Measurements from ENCODE around the gene RAMACL.

DNA sequence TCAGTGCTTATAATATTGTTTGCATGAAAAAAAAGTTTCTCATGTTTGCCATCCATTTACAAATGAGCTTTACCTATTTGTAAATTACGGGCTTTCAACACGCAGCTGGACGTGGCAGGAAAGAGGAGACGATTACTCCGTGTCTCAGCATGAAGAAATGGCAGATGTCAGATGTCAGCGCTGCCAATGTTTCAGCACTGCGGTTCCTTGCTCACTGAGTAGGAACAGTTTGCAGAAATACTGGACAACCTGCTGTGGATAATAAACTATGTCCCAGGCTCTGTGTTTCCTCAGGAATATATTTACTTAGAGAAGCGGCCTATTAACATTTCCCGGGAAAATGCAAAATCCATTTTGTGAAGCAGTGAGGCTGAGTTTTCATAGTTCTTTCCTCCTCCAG is 22.7 kb downstream of the RAMACL start:
- TF ChIP-seq, protein P1, sequence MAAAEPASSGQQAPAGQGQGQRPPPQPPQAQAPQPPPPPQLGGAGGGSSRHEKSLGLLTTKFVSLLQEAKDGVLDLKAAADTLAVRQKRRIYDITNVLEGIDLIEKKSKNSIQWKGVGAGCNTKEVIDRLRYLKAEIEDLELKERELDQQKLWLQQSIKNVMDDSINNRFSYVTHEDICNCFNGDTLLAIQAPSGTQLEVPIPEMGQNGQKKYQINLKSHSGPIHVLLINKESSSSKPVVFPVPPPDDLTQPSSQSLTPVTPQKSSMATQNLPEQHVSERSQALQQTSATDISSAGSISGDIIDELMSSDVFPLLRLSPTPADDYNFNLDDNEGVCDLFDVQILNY (CRISPR knock-in tag; conservative IDR thresholded peaks at IDR 0.05) = no peak
- TF ChIP-seq POLR2A (IDR thresholded peaks at IDR 0.05; ENCODE audit: insufficient read depth in 1 of 2, low read depth in 2 of 2, low read length in 2 of 2) (no peak), FOXA3 (CRISPR knock-in tag; IDR thresholded peaks at IDR 0.05) (no peak), ETV5 (CRISPR knock-in tag; IDR thresholded peaks at IDR 0.05; ENCODE audit: borderline replicate concordance) (no peak), SRY (CRISPR knock-in tag; IDR thresholded peaks at IDR 0.05) (no peak), ZNF546 (CRISPR knock-in tag; conservative IDR thresholded peaks at IDR 0.05) (no peak), RFX5 (IDR thresholded peaks at IDR 0.05; ENCODE audit: low read depth, low read length) (no peak), ARNT2 (CRISPR knock-in tag; IDR thresholded peaks at IDR 0.05; ENCODE audit: low read depth) (no peak), ZMYM4 (CRISPR knock-in tag; IDR thresholded peaks at IDR 0.05) (no peak), MYC (CRISPR knock-in tag; IDR thresholded peaks at IDR 0.05; ENCODE audit: borderline replicate concordance) (no peak), EP300 (IDR thresholded peaks at IDR 0.05; ENCODE audit: low read depth in 2 of 2, low read length in 2 of 2) (no peak), EP300 (CRISPR knock-in tag; IDR thresholded peaks at IDR 0.05; ENCODE audit: borderline replicate concordance) (no peak)
- TF ChIP-seq, protein P2, sequence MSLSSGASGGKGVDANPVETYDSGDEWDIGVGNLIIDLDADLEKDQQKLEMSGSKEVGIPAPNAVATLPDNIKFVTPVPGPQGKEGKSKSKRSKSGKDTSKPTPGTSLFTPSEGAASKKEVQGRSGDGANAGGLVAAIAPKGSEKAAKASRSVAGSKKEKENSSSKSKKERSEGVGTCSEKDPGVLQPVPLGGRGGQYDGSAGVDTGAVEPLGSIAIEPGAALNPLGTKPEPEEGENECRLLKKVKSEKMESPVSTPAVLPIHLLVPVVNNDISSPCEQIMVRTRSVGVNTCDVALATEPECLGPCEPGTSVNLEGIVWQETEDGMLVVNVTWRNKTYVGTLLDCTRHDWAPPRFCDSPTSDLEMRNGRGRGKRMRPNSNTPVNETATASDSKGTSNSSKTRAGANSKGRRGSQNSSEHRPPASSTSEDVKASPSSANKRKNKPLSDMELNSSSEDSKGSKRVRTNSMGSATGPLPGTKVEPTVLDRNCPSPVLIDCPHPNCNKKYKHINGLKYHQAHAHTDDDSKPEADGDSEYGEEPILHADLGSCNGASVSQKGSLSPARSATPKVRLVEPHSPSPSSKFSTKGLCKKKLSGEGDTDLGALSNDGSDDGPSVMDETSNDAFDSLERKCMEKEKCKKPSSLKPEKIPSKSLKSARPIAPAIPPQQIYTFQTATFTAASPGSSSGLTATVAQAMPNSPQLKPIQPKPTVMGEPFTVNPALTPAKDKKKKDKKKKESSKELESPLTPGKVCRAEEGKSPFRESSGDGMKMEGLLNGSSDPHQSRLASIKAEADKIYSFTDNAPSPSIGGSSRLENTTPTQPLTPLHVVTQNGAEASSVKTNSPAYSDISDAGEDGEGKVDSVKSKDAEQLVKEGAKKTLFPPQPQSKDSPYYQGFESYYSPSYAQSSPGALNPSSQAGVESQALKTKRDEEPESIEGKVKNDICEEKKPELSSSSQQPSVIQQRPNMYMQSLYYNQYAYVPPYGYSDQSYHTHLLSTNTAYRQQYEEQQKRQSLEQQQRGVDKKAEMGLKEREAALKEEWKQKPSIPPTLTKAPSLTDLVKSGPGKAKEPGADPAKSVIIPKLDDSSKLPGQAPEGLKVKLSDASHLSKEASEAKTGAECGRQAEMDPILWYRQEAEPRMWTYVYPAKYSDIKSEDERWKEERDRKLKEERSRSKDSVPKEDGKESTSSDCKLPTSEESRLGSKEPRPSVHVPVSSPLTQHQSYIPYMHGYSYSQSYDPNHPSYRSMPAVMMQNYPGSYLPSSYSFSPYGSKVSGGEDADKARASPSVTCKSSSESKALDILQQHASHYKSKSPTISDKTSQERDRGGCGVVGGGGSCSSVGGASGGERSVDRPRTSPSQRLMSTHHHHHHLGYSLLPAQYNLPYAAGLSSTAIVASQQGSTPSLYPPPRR (CRISPR knock-in tag; IDR thresholded peaks at IDR 0.05; ENCODE audit: borderline replicate concordance) = no peak
- TF ChIP-seq, protein P3, sequence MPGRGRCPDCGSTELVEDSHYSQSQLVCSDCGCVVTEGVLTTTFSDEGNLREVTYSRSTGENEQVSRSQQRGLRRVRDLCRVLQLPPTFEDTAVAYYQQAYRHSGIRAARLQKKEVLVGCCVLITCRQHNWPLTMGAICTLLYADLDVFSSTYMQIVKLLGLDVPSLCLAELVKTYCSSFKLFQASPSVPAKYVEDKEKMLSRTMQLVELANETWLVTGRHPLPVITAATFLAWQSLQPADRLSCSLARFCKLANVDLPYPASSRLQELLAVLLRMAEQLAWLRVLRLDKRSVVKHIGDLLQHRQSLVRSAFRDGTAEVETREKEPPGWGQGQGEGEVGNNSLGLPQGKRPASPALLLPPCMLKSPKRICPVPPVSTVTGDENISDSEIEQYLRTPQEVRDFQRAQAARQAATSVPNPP (CRISPR knock-in tag; IDR thresholded peaks at IDR 0.05) = no peak
- TF ChIP-seq, protein P4, sequence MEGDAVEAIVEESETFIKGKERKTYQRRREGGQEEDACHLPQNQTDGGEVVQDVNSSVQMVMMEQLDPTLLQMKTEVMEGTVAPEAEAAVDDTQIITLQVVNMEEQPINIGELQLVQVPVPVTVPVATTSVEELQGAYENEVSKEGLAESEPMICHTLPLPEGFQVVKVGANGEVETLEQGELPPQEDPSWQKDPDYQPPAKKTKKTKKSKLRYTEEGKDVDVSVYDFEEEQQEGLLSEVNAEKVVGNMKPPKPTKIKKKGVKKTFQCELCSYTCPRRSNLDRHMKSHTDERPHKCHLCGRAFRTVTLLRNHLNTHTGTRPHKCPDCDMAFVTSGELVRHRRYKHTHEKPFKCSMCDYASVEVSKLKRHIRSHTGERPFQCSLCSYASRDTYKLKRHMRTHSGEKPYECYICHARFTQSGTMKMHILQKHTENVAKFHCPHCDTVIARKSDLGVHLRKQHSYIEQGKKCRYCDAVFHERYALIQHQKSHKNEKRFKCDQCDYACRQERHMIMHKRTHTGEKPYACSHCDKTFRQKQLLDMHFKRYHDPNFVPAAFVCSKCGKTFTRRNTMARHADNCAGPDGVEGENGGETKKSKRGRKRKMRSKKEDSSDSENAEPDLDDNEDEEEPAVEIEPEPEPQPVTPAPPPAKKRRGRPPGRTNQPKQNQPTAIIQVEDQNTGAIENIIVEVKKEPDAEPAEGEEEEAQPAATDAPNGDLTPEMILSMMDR (CRISPR knock-in tag; IDR thresholded peaks at IDR 0.05) = no peak

Measured in HepG2 (cell line).